T-helper 1 cell treated with Interleukin-12 subunit alpha and Interleukin-12 subunit beta and Interleukin-4 antibody, amounts not matched to agents 30 ng/mL and 1 ng/mL, for 36 hours (primary cell): ENCODE data around the gene CTNNA1. TPM values are rescaled to one million over a fixed set of nuclear protein-coding genes. Genes with fewer than 3 reads are reported as not detected.
"Not testable (repeated sequence)": the region's sequence is repeated elsewhere in the genome, so short reads cannot be mapped to it uniquely, and the experiment has no call there.

Experiments used
- intact Hi-C: fragments of 100-400 bp; cut with micrococcal nuclease; formaldehyde crosslinking; loops from one replicate; pipeline ENCODE4 v1.15.1; 2024
- total RNA-seq: library from RNA; stranded (reverse); gene quantifications from 2 replicates; pipeline ENCODE4 v1.2.3, GENCODE V29; 2022

Gene CTNNA1
- total RNA-seq, 1 donor from 2014 or later = 53.9 TPM

DNA sequence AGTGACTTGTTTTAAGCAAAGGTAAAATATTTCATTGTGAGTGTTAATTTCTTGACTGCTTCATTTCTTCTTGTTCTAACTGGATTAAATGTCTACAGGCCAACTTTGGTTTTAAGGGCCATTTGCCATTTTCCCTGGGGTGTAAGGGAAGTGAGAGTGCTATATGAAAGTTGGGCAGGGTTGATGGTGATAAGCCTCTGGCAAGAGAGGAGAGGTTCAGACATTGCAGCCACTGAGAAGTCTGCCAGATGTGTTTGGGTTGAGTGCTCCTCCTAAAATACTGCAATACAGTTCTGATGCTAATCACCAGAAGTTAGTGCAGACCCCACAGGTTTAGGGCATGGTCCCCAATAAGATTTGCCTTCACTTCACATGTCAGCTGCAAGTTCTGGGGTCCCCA lies 136.8 kb downstream of the CTNNA1 start:
- intact Hi-C loops = no loop called here

DNA sequence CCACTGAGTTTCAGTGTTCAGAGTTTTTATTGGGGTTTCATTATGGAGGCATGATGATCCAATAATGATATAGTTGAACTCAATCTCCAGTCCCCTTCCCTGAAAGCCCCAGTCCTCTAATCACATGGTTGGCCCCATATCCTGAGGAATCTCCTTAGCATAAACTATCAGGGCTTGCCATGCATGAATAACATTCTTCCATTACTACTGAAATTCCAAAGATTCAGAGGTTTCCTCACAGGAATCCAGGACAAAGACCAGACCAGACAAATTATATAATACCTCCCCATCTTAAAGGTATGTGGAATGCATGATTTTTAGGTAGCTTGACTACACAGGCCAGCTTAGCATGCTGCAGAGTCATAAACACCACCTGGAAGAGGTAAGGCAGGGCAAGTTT lies 137.4 kb downstream of the CTNNA1 start:
- intact Hi-C loops = no loop called here

DNA sequence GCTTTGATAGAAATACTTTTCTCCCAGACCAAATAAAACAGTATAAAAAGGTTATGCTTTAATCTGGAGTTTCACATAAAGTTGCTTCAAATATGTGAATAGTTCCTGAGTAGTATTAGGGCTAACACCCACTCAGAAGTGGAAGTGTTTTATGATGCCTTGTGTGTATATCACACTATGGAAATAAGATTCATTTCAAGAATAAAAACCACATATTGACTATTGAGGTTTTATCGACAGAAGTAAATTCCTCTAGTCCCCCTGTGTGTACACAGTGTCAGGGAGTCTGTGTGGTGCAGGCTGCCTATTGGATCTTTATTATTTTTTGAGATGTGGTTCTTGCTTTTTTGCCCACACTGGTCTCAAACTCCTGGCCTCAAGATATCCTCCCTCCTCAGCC lies 142.7 kb downstream of the CTNNA1 start:
- intact Hi-C loops = no loop called here

DNA sequence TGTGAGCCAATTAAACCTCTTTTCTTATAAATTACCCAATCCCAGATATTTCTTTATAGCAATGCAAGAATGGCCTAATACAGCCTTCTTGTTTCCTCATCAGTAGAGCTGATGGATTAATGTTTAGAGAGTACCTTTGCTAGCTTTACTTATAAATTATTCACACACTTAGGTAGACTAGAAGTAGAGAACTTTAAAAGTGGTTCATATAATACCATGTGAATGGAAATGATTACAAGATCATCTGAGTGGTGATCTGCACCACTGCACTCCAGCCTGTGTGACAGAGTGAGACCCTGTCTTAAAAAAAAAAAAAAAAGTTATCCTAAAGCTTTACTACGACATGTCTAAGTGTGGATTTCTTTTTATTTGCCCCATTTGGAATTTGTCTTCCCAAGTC lies 145.1 kb downstream of the CTNNA1 start:
- intact Hi-C loops = no loop called here

DNA sequence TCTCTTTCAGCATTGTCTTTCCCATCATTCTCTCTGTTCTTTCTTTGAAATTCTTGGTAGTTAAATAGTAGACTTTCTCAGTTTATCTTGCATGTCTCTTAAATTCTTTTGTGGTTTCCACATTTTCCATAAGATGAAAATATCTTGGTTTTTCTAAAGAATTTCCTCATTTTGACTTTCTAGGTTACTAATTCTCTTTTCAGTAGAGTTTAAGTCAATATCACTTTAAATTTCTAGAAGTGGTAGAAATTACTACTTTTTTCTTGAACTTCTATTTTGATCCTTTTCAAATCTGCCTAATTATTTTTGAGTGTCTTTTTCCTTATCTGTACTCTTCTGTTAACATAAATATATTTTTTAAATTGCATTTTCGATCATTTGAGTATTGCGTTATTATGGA lies 145.5 kb downstream of the CTNNA1 start:
- intact Hi-C loops = no loop called here

DNA sequence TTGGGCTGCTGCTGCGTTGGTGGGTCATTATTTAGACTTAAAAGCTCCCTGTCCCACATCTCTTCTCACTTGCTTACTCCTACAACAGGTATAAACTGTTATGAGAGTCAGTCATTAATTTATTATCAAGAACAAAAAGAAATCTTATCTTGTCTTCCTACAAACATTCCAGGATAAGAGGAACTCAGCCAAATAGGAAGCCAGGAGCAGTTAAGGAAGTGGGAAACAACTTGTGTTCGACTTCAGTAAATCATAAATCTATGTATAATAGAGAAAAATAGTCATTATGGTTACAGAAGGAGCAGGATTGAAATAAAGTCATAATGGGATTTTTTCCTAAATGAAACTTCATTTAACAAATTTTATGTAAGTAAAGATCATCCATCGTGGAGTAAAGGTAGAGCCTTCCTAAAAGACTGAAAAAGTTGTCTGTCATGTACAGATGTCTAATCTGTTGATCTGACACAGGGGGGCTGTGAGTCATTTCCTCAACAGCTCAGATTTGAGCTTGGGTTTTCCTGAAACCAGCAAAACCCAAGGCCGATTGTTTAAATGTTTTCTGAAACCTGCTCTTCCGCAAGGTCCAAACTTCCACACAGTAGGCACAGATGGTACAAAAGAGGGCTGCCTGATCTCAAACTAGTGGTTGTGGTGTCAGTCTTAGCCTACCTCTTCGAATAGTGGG lies 147.2 kb downstream of the CTNNA1 start:
- intact Hi-C loops = no loop called here

DNA sequence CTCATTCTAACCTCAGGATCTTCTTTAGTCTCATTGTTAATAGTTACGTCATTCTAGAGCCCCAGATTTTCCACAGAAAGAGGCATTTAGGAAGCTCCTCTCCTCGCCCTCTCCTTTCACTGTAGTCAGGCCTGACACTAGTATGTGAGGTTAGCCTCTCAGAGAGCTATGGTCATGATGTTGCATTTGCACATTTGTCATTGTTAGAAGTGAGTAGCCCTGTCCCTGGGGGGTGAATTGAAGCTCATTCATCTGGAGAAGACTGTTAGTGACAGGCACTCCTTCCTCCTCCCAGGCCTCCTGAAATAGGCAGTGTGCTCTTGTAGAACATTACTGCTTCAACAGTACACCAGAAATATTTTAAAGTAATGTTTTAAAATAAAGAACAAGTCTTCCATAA lies 148.5 kb downstream of the CTNNA1 start:
- intact Hi-C loops = no loop called here

DNA sequence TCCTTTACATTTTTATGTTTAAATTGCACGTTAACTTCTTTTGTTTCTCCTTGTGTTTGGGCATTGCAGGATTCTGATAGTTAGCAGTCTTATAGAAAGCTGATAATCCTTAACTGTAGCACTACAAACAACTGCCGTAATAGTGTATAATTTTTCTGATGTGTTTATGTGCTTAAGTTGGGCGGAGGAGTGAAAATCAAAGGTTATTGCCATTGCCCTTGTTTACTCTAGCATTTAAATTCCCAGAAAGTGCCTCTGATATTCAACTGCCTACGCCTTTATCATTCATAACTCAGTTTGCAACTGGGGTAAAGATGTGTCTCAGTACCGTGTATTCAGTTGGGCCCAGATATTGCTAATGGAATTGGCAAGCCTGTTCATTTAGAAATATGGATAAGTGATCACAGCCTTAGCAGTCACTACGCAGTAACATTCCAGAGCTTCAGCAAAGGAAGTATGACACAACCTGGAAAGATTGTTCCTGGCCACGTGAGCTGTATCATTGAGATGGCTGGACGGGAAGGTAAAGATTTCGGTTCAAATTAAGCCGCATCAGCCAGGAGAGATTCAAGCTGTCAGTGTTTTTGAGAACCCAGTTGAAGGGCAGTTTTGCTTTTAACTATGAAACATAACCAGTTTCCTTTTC lies 150.0 kb downstream of the CTNNA1 start:
- intact Hi-C loops = no loop called here

DNA sequence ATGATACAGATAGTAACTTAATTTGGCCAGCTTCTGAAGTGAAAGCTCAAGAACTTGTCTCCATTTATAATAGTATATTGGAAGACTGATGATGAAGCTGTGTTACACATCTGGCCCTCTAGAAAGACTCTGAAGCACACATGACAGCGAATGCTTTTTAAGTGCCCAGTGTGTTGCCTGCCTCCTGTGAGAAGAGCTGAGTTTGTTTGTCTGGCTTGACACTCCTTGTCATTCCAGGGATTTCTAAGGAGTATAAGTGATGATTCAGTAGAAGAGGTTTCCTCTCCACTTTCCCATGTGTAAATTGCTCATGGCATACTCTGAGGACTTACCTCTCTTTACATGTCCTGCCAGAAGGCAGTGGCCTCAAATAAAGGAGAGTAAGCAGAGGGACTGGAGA lies 152.3 kb downstream of the CTNNA1 start:
- intact Hi-C loops = no loop called here

DNA sequence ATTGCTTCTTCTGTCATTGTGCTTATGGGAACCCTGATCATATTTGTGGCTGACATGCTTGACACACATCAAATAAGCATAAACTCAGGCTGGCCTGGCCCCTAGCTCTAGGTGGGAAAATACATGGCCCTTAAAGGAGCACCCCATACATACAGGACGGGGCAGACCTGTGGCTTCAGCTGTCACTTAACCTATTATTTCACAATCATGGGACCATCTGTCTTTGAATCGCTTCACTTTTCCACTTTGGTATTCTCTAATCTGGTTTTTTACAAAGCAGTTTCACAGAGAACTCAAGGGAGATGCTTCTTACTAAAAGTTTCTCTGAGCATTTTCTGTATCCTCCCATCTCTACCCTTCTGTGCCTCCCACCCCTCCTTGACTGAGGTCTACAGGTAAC lies 156.5 kb downstream of the CTNNA1 start:
- intact Hi-C loops = no loop called here

DNA sequence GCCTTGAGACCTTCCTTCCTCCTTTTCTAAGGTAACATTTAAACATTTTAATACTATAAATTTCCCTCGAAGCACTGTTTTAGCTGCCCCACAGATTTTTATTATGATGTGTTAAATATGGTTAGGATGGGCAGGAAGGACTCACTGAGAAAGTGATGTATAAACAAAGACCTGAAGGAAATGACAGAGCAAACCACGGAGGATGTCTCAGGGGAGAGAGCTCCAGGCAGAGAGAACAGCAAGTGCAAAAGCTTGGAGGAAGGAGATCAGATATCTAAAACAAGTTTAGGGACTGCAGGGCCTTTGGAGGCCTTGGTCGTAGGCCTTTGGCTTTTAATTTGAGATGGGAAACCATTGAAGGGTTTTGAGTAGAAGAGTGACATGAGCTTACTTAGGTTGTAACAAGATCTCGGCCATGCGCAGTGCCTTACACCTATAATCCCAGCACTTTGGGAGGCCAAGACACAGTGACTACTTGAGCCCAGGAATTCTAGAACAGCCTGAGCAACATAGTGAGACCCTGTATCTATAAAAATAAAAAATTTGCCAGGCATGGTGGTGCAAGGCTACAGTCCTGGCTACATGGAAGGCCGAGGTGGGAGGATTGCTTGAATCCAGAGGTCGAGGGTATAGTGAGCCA lies 157.4 kb downstream of the CTNNA1 start:
- intact Hi-C loops = no loop called here

DNA sequence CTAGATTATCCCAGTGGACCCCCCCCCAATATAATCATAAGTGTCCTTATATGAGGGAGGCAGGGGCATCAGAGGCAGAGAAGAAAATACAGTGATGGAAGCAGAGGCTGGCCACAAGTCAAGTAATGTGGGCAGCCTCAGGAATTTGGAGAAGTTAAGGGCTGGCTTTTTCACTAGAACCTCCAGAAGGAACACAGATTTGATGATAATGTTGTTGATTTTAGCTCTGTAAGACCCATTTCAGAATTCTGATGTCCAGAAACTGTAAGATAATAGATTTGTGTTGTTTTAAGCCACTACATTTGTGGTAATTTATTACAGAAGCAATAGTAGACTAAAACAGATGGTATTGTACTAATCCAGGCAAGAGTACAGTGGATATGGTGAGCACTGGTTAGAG lies 158.2 kb downstream of the CTNNA1 start:
- intact Hi-C loops = no loop called here

DNA sequence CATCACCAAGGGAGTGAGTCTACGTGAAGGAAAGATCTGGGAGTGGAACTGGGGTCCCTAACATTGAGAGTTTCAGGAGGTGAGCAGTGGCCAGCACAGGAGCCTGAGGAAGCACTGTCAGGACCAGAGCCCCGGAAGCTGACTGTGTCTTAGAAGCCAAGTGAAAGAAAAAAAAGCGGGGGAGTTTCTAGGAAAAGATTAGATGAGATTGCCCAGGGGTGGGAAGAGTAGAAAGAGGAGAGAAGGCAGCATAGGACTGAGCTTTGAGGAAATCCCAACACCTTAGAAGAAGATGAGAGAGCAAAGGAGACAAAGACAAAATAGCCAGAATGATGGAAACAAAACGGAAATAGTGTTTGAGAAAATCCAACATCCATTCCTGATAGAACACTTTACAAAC lies 158.9 kb downstream of the CTNNA1 start:
- intact Hi-C loops = no loop called here

DNA sequence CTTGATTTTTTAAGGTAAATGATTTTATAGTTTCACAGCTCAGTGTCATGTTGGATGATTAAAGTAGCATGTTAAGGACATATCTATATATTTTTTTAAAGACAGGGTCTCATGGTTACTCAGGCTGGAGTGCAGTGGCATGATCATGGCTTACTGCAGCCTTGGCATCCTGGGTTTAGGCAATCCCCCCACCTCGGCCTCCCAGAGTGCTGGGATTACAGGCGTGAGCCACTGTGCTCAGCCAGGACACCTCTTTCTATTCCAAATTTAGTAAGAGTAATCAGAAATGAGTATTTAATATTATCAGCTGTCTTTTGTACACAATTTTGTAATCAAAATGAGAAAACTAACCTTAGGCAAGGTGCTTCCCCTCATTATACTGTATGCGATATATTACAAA lies 160.5 kb downstream of the CTNNA1 start:
- intact Hi-C loops = no loop called here

DNA sequence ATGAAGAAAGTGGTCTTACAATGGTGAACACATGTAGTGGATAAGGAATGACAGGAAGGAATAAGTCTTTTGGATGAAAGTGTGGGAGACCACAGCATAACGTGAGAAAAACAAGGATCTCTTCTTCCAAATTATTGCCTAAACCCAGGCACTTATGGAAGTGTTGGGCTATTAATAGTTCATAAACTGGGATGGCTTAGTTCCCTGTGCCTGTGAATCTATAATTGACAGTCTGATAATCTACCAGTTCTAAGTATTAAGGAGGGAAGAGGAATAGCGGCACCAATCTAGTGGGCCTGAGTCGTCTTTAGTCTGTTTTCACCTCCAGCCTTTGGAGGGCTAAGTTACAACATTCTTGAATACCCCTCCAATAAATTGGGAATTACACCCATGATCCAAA lies 161.1 kb downstream of the CTNNA1 start:
- intact Hi-C loops = no loop called here

DNA sequence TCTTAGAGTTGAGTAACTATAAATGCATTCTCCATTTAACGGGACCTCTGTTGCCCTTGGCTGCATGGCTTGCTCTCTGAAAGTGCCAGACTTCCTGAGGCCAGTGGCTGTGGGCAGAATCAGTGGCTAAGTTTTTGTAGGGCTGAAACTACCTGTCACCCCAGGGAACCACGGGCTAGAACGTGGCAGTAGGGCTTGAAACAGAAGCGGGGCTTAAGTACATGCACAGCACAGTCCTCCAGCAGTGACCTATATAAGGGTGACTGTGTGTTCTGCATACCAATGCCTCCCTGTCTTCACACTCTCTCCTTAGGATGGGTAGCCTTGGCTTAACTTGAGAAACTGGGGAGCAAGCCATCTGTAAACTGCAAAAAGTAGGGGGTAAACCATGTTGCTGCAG lies 165.5 kb downstream of the CTNNA1 start:
- intact Hi-C loops = no loop called here

DNA sequence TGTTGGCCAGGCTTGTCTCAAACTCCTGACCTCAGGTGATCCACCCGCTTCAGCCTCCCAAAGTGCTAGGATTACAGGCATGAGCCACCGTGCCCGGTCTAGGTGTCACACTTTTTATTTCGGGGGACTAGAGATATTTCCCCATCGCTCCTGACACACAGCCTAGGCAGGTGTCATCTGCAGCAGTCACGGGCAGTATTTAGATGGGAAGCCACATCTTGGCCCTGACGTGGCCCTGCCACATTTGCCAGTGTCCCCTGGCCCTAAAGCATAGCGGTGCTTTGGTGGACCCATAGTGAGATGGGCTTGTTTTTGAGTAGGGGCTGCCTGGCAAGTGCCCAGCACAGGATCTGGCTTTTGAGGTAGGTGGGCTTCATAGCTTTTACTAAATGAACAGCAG lies 167.0 kb downstream of the CTNNA1 start:
- intact Hi-C loops = no loop called here

DNA sequence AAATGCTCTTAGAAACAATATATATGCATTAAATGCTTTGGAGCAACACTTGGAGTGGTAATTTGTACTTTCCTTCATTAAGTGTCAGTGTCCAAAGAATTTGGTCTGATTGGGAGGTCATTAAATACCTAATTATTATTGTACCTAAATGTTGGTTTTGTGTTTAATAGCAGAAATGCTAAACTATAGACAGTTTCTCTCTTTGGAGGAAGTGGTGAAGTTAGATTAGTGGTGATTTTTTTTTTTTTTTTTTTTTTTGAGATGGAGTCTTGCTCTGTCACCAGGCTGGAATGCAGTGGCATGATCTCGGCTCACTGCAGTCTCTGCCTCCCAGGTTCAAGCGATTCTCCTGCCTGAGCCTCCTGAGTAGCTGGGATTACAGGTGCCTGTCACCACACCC lies 168.1 kb downstream of the CTNNA1 start:
- intact Hi-C loops = not testable (repeated sequence)

DNA sequence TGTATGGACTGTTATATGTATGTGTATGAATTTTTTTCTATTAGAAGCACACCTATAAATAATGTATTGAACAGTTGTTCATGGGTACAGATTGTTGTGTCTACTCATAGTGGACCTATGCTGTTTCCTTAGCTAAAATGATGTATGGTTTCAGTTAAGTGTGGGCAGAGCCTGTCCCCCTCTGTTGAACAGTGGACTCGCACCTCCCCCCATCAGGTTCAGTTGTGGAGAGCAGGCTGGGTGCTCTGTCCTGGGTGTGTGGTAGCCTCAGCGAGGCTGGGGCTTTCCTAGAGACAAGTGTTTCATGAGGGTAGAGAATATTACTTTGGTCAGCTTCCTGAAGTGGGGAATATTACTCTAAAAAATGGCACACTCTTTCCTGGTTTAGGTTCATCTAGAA lies 169.3 kb downstream of the CTNNA1 start:
- intact Hi-C loops = no loop called here

DNA sequence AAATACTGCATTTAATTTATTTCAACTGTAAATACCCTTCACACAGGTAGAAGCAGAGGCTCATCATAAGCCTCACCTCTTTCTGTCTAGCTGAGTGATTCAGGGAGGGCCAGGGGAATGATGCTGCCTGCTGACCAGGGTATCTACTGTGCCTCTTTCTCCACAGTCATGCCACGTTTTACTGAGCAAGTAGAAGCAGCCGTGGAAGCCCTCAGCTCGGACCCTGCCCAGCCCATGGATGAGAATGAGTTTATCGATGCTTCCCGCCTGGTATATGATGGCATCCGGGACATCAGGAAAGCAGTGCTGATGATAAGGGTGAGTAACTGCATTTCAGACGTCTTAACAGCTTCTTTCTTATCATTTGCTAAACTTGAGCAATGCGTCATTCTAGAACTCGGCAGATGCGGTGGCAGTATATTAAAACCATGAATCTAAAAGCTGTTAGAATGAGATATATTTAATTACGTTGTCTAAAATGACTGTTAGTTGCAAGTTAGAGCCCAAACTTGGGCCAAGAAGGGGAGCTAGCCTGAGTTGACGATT lies 171.9 kb downstream of the CTNNA1 start:
- intact Hi-C loops = no loop called here

DNA sequence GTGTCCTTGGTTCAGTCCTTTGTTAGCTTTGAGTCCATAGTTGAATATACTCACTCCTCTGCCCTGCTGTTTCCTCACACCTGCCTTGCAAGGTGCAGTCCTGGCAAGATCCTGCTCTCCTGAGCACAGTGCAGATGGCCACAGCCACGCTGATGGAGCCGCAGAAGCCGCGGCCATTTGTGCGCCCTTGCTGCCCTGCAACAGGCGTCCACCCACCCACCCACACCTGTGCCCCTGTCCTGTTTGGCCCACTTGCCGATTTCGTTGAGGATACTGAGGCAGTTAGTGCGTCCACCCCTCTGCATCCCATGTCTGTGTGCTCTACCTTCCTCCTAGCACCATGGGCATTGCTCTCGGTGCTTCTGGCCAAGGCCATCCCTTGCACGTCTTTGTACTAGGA lies 173.0 kb downstream of the CTNNA1 start:
- intact Hi-C loops = no loop called here

DNA sequence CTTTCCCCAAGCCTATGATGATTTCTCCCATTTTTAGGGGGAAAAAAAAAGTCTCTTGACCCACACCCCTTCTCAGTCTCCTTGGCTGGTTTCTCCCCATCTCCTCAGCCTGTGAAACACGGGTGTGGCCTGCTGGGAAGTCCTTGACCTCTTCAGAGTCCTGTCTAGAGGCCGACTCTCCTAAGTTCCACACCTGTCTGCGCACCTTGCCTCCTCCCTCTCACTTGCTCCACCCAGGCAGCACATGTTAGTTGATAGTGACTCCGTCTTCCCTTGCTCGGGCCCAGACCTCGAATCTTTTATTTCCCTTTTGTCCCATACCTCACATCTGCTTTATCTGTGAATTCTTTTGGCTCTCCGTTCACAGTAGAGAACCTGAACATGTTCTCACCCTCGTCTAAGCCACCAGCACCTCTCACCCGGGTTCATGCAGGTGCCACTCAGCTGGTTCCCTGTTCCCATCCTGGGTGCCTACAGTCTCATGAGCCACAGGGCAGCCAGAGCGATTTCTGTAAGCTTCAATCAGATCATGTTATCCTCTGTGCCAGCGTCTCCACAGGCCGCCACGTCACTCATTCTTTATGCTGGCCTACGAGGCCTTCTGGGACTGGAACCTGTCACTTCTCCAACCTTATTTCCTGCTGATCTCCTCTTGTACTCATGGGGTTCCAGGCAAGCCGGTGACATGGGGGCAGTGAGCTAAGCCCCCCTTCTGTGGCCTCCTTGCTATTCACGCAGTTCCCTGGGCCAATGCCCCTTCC lies 173.6 kb downstream of the CTNNA1 start:
- intact Hi-C loops = no loop called here
